Thoracic aorta (tissue), 2 donors: ENCODE results near the gene PRKG2. TPM values are rescaled to one million over a fixed set of nuclear protein-coding genes. Genes with fewer than 3 reads are reported as not detected.
"Not testable (repeated sequence)": the region's sequence is repeated elsewhere in the genome, so short reads cannot be mapped to it uniquely, and the experiment has no call there.

ENCODE experiments used
- ATAC-seq: fragments of 150-250 bp; one replicate; pipeline ENCODE4 v1.8.0; 2017; ENCODE audit warnings: low read depth; ENCODE audit not compliant: insufficient number of reproducible peaks, low FRiP score
- DNase-seq: peaks from one replicate; pipeline ENCODE4 v3.0.0-alpha.2; 2020; ENCODE audit warnings: low spot score
- H3K27ac ChIP-seq, 2 donors: fragments of 200-600 bp; sonication (generic); 1 replicate in 1 of 2; 2 replicates in 1 of 2; pipeline ENCODE4 v1.5.1; 2016; ENCODE audit warnings: mild to moderate bottlenecking in 2 of 2, moderate library complexity in 2 of 2
- H3K27me3 ChIP-seq: fragments of 200-600 bp; sonication (generic); replicated peaks from 2 replicates; pipeline ENCODE4 v1.6.0; 2016; ENCODE audit warnings: mild to moderate bottlenecking; ENCODE audit not compliant: insufficient read depth
- H3K36me3 ChIP-seq: fragments of 200-600 bp; sonication (generic); one replicate; pipeline ENCODE4 v1.5.1; 2016
- H3K4me1 ChIP-seq, 2 donors: fragments of 200-600 bp; sonication (generic); 1 replicate in 1 of 2; 2 replicates in 1 of 2; pipeline versions ENCODE4 v1.5.1 to v1.6.0; 2016; ENCODE audit warnings: low read depth in 2 of 2, mild to moderate bottlenecking in 1 of 2; ENCODE audit not compliant: control insufficient read depth in 1 of 2
- H3K4me3 ChIP-seq: fragments of 200-600 bp; sonication (generic); 2 replicates; pipeline ENCODE4 v1.5.1; 2016; ENCODE audit warnings: mild to moderate bottlenecking
- H3K9me3 ChIP-seq: fragments of 200-600 bp; sonication (generic); 2 replicates; pipeline ENCODE4 v1.5.1; 2016
- CTCF ChIP-seq: fragments of 200-600 bp; sonication (generic); IDR thresholded peaks from one replicate; pipeline ENCODE4 v1.5.1; 2019; ENCODE audit warnings: antibody characterized with exemption
- total RNA-seq, 2 donors: library from RNA; depleted of rRNA; stranded (reverse); fragments of >200 nt; gene quantifications; one replicate each; pipeline versions ENCODE4 v1.1.0 to v1.2.3, GENCODE V29; 2016

The PRKG2 gene
- total RNA-seq, 2 donors from 2014 or later, result 0.14 TPM; not detected in 1

- TF ChIP-seq CTCF, result no peak
- Histone ChIP-seq H3K27me3 (no peaks in the 10 kb centered on the region), H3K36me3 (no peaks in the 10 kb centered on the region), H3K9me3 (no peaks in the 10 kb centered on the region), H3K4me1 (no peaks in the 10 kb centered on the region), H3K4me3 (no peak overlapping the region), H3K27ac (no peak overlapping the region)
- ATAC-seq (no peak), DNase-seq (no peak)
Observed at GRCh38 chr4:81237791-81238190, 22.8 kb upstream of the PRKG2 start.

- H3K27me3 ChIP-seq, result no peaks in the 10 kb centered on the region
- TF ChIP-seq CTCF, result no peak
- H3K36me3 ChIP-seq, result no peaks in the 10 kb centered on the region
- no peak overlapping the region for H3K27ac ChIP-seq
- no peaks in the 10 kb centered on the region for H3K4me1 ChIP-seq
- H3K4me3 ChIP-seq, result no peak overlapping the region
- H3K9me3 ChIP-seq, result no peaks in the 10 kb centered on the region
- no peak for DNase-seq
- no peak for ATAC-seq
Observed at GRCh38 chr4:81235982-81236749, 21.1 kb upstream of the PRKG2 start.

GRCh38 chr4:81227968-81228367 is 12.9 kb upstream of the PRKG2 start:
- DNase-seq, result no peak
- Histone ChIP-seq H3K27me3 (no peaks in the 10 kb centered on the region), H3K9me3 (no peaks in the 10 kb centered on the region), H3K4me1 (no peaks in the 10 kb centered on the region), H3K4me3 (no peak overlapping the region), H3K36me3 (no peaks in the 10 kb centered on the region), H3K27ac (no peak overlapping the region)
- no peak for TF ChIP-seq CTCF
- ATAC-seq, result no peak

- DNase-seq (no peak), ATAC-seq (no peak)
- Histone ChIP-seq H3K4me1 (no peaks in the 10 kb centered on the region), H3K27me3 (no peaks in the 10 kb centered on the region), H3K27ac (no peak overlapping the region), H3K4me3 (no peak overlapping the region), H3K36me3 (no peaks in the 10 kb centered on the region), H3K9me3 (no peaks in the 10 kb centered on the region)
- no peak for TF ChIP-seq CTCF
Observed at GRCh38 chr4:81227138-81227537, 12.1 kb upstream of the PRKG2 start.

- Histone ChIP-seq H3K27ac (no peak overlapping the region), H3K36me3 (no peaks in the 10 kb centered on the region), H3K4me3 (no peak overlapping the region), H3K4me1 (no peaks in the 10 kb centered on the region), H3K9me3 (no peaks in the 10 kb centered on the region), H3K27me3 (no peaks in the 10 kb centered on the region)
- ATAC-seq, result no peak
- no peak for DNase-seq
- no peak for TF ChIP-seq CTCF
Observed at GRCh38 chr4:81225252-81225651, 10.2 kb upstream of the PRKG2 start.

- not testable (repeated sequence) for H3K4me1 ChIP-seq, H3K4me3 ChIP-seq, H3K36me3 ChIP-seq, H3K27ac ChIP-seq, DNase-seq, ATAC-seq, H3K9me3 ChIP-seq, H3K27me3 ChIP-seq
Observed at GRCh38 chr4:81222082-81222472, 7.1 kb upstream of the PRKG2 start.
